Measurements from ENCODE around the gene UBQLNL. TPM values are rescaled to one million over a fixed set of nuclear protein-coding genes. Genes with fewer than 3 reads are reported as not detected.

UBQLNL gene
- total RNA-seq, 1 donor: 0.36 TPM

GRCh38 chr11:5534046-5534445 lies 17.5 kb upstream of the UBQLNL start:
- no peak for DNase-seq (ENCODE audit: insufficient read length, low spot score, missing footprints)
- H3K27ac ChIP-seq (ENCODE audit: low read depth, low read length): no peak overlapping the region
- no peaks in the 10 kb centered on the region for H3K4me1 ChIP-seq (ENCODE audit: insufficient read depth, low read length)
- no peak overlapping the region for H3K4me3 ChIP-seq (ENCODE audit: insufficient read depth, low read length)
- H2AFZ ChIP-seq (ENCODE audit: low read length): no peak overlapping the region
- no peaks in the 10 kb centered on the region for H4K20me1 ChIP-seq (ENCODE audit: insufficient read depth, low read length)
- H3K27me3 ChIP-seq (ENCODE audit: insufficient read depth, low read length): no peaks in the 10 kb centered on the region
- H3K4me2 ChIP-seq (ENCODE audit: insufficient read depth, low read length): no peak overlapping the region
- no peaks in the 10 kb centered on the region for H3K9me3 ChIP-seq (ENCODE audit: low read depth, low read length)
- no peaks in the 10 kb centered on the region for H3K36me3 ChIP-seq (ENCODE audit: insufficient read depth, low read length)
- no peaks in the 10 kb centered on the region for H3K79me2 ChIP-seq (ENCODE audit: insufficient read depth, low read length)
- no peak for TF ChIP-seq CTCF (IDR thresholded peaks at IDR 0.05; ENCODE audit: extremely low read depth, low read depth, low read length)

- Histone ChIP-seq H4K20me1 (ENCODE audit: insufficient read depth, low read length) (no peaks in the 10 kb centered on the region), H3K4me1 (ENCODE audit: insufficient read depth, low read length) (no peaks in the 10 kb centered on the region), H3K4me2 (ENCODE audit: insufficient read depth, low read length) (no peak overlapping the region), H2AFZ (ENCODE audit: low read length) (no peak overlapping the region), H3K79me2 (ENCODE audit: insufficient read depth, low read length) (no peaks in the 10 kb centered on the region), H3K27ac (ENCODE audit: low read depth, low read length) (no peak overlapping the region), H3K4me3 (ENCODE audit: insufficient read depth, low read length) (no peak overlapping the region), H3K9me3 (ENCODE audit: low read depth, low read length) (no peaks in the 10 kb centered on the region), H3K36me3 (ENCODE audit: insufficient read depth, low read length) (no peaks in the 10 kb centered on the region), H3K27me3 (ENCODE audit: insufficient read depth, low read length) (no peaks in the 10 kb centered on the region)
- TF ChIP-seq CTCF (IDR thresholded peaks at IDR 0.05; ENCODE audit: extremely low read depth, low read depth, low read length): no peak
- DNase-seq (ENCODE audit: insufficient read length, low spot score, missing footprints): no peak
Observed at GRCh38 chr11:5531053-5531831, 14.7 kb upstream of the UBQLNL start.

GRCh38 chr11:5528495-5528894 lies 12.0 kb upstream of the UBQLNL start:
- no peak overlapping the region for H3K4me2 ChIP-seq (ENCODE audit: insufficient read depth, low read length)
- H4K20me1 ChIP-seq (ENCODE audit: insufficient read depth, low read length): no peaks in the 10 kb centered on the region
- no peak for DNase-seq (ENCODE audit: insufficient read length, low spot score, missing footprints)

More at GRCh38 chr11:5528495-5528894, 12.0 kb upstream of the UBQLNL start:
- Histone ChIP-seq H3K9me3 (ENCODE audit: low read depth, low read length) (no peaks in the 10 kb centered on the region), H3K79me2 (ENCODE audit: insufficient read depth, low read length) (no peaks in the 10 kb centered on the region), H3K4me3 (ENCODE audit: insufficient read depth, low read length) (no peak overlapping the region), H3K27ac (ENCODE audit: low read depth, low read length) (no peak overlapping the region), H3K27me3 (ENCODE audit: insufficient read depth, low read length) (no peaks in the 10 kb centered on the region), H2AFZ (ENCODE audit: low read length) (no peak overlapping the region), H3K36me3 (ENCODE audit: insufficient read depth, low read length) (no peaks in the 10 kb centered on the region), H3K4me1 (ENCODE audit: insufficient read depth, low read length) (no peaks in the 10 kb centered on the region)
- TF ChIP-seq CTCF (IDR thresholded peaks at IDR 0.05; ENCODE audit: extremely low read depth, low read depth, low read length): no peak

Data from osteoblast (primary cell).